ENCODE data around the gene MUC4. TPM values are rescaled to one million over a fixed set of nuclear protein-coding genes. Genes with fewer than 3 reads are reported as not detected.

Gene MUC4
- total and polyA plus RNA-seq, 9 of the 15 experiments (the other 6 are each of a cell fraction or from before 2014, with no cell fraction given), result under 0.01 to 0.21 (median 0.10) TPM; not detected in 4

DNA sequence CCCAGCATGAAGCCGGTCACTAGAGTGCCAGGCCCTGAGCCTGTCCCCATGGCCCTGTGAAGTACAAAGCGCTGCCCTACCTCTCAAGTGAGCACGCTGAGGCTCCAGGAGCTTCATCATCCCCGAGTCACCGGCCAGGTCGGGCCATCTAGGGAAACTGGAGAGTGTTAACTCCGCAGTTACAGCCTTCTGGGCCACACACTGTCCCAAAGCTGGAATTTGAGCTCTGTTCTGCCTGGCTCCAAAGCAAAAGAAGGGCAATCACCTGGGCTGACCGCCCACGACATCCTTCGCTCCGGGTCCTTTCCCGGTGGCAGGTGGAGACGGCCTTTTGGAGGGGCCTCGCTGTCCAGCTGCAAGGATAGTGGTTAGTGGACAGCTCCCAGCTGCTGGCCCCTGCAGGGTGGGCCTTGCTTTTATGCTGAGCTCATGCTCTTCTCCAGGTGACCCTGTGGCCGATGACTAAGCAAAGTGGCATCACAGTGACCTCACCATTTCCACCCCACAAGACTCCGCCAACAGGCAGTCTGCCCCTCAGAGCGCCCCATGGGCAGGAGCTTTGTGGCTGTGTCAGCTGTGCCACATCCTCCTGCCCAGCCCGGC, 3.5 kb upstream of the MUC4 start (continued):
- TF ChIP-seq, protein P1, sequence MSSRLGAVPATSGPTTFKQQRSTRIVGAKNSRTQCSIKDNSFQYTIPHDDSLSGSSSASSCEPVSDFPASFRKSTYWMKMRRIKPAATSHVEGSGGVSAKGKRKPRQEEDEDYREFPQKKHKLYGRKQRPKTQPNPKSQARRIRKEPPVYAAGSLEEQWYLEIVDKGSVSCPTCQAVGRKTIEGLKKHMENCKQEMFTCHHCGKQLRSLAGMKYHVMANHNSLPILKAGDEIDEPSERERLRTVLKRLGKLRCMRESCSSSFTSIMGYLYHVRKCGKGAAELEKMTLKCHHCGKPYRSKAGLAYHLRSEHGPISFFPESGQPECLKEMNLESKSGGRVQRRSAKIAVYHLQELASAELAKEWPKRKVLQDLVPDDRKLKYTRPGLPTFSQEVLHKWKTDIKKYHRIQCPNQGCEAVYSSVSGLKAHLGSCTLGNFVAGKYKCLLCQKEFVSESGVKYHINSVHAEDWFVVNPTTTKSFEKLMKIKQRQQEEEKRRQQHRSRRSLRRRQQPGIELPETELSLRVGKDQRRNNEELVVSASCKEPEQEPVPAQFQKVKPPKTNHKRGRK (tag; IDR thresholded peaks at IDR 0.05), result no peak
- TF ChIP-seq NR2F6 (CRISPR knock-in tag; IDR thresholded peaks at IDR 0.05) (no peak), PTTG1 (tag; IDR thresholded peaks at IDR 0.05; ENCODE audit: low read depth) (no peak), CREB1 (IDR thresholded peaks at IDR 0.05) (no peak), CREB1 (CRISPR knock-in tag; IDR thresholded peaks at IDR 0.05) (peak; percentile 53; the same call in 1 of the 2 replicates), EP300 (IDR thresholded peaks at IDR 0.05; ENCODE audit: low read length) (peak; percentile 23; the same call in 1 of the 2 replicates), KLF10 (CRISPR knock-in tag; IDR thresholded peaks at IDR 0.05) (no peak), ATF7 (IDR thresholded peaks at IDR 0.05) (peak; percentile 92), HNRNPK (IDR thresholded peaks at IDR 0.05; ENCODE audit: low read depth, low read length, poor library complexity, severe bottlenecking) (no peak), ZNF354B (CRISPR knock-in tag; IDR thresholded peaks at IDR 0.05) (no peak), FOXK2 (conservative IDR thresholded peaks at IDR 0.05 in 1 of 2, IDR thresholded peaks at IDR 0.05 in 1 of 2; ENCODE audit: low read depth in 2 of 2) (no peak), HDAC6 (IDR thresholded peaks at IDR 0.05; ENCODE audit: low read depth, low read length) (no peak), JUND (IDR thresholded peaks at IDR 0.05; ENCODE audit: borderline replicate concordance, low read depth, low read length) (peak; percentile 90), JUND (tag; IDR thresholded peaks at IDR 0.05; ENCODE audit: borderline replicate concordance, low read depth, low read length) (peak; percentile 88; the same call in 2 of the 3 replicates), FOSL1 (tag; conservative IDR thresholded peaks at IDR 0.05) (peak; percentile 62; the same call in 1 of the 2 replicates), JUN (IDR thresholded peaks at IDR 0.05; ENCODE audit: borderline replicate concordance, low read depth, low read length) (peak; percentile 83), JUN (CRISPR knock-in tag; IDR thresholded peaks at IDR 0.05; ENCODE audit: borderline replicate concordance) (no peak), ZFPM2 (CRISPR knock-in tag; IDR thresholded peaks at IDR 0.05) (no peak)
- TF ChIP-seq, protein P2, sequence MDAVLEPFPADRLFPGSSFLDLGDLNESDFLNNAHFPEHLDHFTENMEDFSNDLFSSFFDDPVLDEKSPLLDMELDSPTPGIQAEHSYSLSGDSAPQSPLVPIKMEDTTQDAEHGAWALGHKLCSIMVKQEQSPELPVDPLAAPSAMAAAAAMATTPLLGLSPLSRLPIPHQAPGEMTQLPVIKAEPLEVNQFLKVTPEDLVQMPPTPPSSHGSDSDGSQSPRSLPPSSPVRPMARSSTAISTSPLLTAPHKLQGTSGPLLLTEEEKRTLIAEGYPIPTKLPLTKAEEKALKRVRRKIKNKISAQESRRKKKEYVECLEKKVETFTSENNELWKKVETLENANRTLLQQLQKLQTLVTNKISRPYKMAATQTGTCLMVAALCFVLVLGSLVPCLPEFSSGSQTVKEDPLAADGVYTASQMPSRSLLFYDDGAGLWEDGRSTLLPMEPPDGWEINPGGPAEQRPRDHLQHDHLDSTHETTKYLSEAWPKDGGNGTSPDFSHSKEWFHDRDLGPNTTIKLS (IDR thresholded peaks at IDR 0.05; ENCODE audit: borderline replicate concordance, low read depth), result no peak
- TF ChIP-seq, protein P3, sequence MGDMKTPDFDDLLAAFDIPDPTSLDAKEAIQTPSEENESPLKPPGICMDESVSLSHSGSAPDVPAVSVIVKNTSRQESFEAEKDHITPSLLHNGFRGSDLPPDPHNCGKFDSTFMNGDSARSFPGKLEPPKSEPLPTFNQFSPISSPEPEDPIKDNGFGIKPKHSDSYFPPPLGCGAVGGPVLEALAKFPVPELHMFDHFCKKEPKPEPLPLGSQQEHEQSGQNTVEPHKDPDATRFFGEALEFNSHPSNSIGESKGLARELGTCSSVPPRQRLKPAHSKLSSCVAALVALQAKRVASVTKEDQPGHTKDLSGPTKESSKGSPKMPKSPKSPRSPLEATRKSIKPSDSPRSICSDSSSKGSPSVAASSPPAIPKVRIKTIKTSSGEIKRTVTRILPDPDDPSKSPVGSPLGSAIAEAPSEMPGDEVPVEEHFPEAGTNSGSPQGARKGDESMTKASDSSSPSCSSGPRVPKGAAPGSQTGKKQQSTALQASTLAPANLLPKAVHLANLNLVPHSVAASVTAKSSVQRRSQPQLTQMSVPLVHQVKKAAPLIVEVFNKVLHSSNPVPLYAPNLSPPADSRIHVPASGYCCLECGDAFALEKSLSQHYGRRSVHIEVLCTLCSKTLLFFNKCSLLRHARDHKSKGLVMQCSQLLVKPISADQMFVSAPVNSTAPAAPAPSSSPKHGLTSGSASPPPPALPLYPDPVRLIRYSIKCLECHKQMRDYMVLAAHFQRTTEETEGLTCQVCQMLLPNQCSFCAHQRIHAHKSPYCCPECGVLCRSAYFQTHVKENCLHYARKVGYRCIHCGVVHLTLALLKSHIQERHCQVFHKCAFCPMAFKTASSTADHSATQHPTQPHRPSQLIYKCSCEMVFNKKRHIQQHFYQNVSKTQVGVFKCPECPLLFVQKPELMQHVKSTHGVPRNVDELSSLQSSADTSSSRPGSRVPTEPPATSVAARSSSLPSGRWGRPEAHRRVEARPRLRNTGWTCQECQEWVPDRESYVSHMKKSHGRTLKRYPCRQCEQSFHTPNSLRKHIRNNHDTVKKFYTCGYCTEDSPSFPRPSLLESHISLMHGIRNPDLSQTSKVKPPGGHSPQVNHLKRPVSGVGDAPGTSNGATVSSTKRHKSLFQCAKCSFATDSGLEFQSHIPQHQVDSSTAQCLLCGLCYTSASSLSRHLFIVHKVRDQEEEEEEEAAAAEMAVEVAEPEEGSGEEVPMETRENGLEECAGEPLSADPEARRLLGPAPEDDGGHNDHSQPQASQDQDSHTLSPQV (IDR thresholded peaks at IDR 0.05), result no peak; the same call in 1 of the 2 replicates
- TF ChIP-seq, protein P4, sequence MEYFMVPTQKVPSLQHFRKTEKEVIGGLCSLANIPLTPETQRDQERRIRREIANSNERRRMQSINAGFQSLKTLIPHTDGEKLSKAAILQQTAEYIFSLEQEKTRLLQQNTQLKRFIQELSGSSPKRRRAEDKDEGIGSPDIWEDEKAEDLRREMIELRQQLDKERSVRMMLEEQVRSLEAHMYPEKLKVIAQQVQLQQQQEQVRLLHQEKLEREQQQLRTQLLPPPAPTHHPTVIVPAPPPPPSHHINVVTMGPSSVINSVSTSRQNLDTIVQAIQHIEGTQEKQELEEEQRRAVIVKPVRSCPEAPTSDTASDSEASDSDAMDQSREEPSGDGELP (CRISPR knock-in tag; IDR thresholded peaks at IDR 0.05; ENCODE audit: borderline replicate concordance), result peak; percentile 78

Measured in K562 (cell line).